Measurements from ENCODE around the gene ATP2C1. TPM values are rescaled to one million over a fixed set of nuclear protein-coding genes. Genes with fewer than 3 reads are reported as not detected.

ATP2C1 gene
- total and polyA plus RNA-seq, 2 experiments from 2014 or later, result 28.1 to 75.7 TPM

DNA sequence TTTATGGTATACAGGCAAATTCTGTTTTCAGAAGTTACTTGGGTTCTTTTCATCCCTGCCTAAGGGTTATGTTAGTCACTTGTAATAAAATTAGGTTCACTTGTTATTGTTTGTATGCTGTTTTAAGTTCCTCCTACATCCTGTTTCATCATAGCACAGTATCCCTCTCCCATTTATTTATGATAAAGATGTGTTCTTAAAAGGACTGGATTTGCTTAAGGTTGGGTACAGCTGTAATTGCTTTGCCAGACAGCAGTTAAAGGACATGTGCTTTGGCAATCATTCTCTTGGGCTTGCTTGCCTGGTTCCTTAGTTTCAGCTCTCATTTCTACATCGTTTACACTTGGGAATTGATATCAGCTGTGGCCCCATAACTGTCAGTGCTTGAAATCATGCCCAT lies 11.7 kb downstream of the ATP2C1 start:
- no peak overlapping the region for H3K4me3 ChIP-seq
- H3K4me2 ChIP-seq, result no peak overlapping the region
- DNase-seq (ENCODE audit: low spot score) (no peak), ATAC-seq (no peak)
- Mint-ChIP-seq H3K4me1 (peaks cover 17% of the 10 kb centered on the region), H3K36me3 (ENCODE audit: low read depth) (no peaks in the 10 kb centered on the region), H3K27ac (no peak overlapping the region), H3K9me3 (no peaks in the 10 kb centered on the region), H3K27me3 (ENCODE audit: insufficient read depth, low read depth, poor library complexity) (no peaks in the 10 kb centered on the region), H3K4me3 (no peak overlapping the region)
- H3K4me1 ChIP-seq (ENCODE audit: insufficient read depth), result peaks cover 21% of the 10 kb centered on the region
- no peaks in the 10 kb centered on the region for H3K36me3 ChIP-seq (ENCODE audit: insufficient read depth)
- no peaks in the 10 kb centered on the region for H3K9me2 ChIP-seq (ENCODE audit: insufficient read depth)
- no peak overlapping the region for H2AFZ ChIP-seq
- peaks cover 35% of the 10 kb centered on the region for H4K20me1 ChIP-seq (replicated peaks; ENCODE audit: insufficient read depth)
- no peak for TF ChIP-seq EZH2phosphoT487 (IDR thresholded peaks at IDR 0.05; ENCODE audit: unreplicated experiment)
- TF ChIP-seq, protein P1, sequence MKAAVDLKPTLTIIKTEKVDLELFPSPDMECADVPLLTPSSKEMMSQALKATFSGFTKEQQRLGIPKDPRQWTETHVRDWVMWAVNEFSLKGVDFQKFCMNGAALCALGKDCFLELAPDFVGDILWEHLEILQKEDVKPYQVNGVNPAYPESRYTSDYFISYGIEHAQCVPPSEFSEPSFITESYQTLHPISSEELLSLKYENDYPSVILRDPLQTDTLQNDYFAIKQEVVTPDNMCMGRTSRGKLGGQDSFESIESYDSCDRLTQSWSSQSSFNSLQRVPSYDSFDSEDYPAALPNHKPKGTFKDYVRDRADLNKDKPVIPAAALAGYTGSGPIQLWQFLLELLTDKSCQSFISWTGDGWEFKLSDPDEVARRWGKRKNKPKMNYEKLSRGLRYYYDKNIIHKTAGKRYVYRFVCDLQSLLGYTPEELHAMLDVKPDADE (IDR thresholded peaks at IDR 0.05), result no peak
- TF ChIP-seq EZH2 (IDR thresholded peaks at IDR 0.05; ENCODE audit: low read depth, unreplicated experiment), result no peak
- no peak for TF ChIP-seq ZNF462 (CRISPR knock-in tag; IDR thresholded peaks at IDR 0.05)
- H3K27me3 ChIP-seq (ENCODE audit: insufficient read depth), result no peaks in the 10 kb centered on the region
- no peak overlapping the region for H3K27ac ChIP-seq (ENCODE audit: low read depth)
- no peaks in the 10 kb centered on the region for H3F3A ChIP-seq (replicated peaks; ENCODE audit: low read depth)
- H3K79me2 ChIP-seq (replicated peaks; ENCODE audit: insufficient read depth), result peaks cover 96% of the 10 kb centered on the region

All from GM23338 (cell line).